NOMO-1 (cell line): Measurements from ENCODE around the gene NUP210L.

ENCODE experiments used
- DNase-seq, 2 experiments: peaks; one replicate each; lab custom pipeline; 2025; ENCODE audit not compliant: unreplicated experiment in 2 of 2; lab: John Stamatoyannopoulos, UW

The NUP210L gene

GRCh38 chr1:153968972-153969371 lies 185.9 kb downstream of the NUP210L start:
- DNase-seq: no peak

GRCh38 chr1:153968408-153968807 lies 186.5 kb downstream of the NUP210L start:
- no peak for DNase-seq

- no peak for DNase-seq
Observed at GRCh38 chr1:153968000-153968363, 186.9 kb downstream of the NUP210L start.

- DNase-seq: peak; percentile 97 to 98
Observed at GRCh38 chr1:153967107-153967999, 187.5 kb downstream of the NUP210L start, which contains the start of gene CREB3L4. TSS of gene CREB3L4 (plus strand) at chr1:153967902. CDS start at chr1:153968526, 624 bp downstream.

GRCh38 chr1:153963850-153964331 lies 191.0 kb downstream of the NUP210L start:
- DNase-seq: no peak

- DNase-seq: peak; percentile 90 to 91
Observed at GRCh38 chr1:153963030-153963849, 191.6 kb downstream of the NUP210L start, which contains the start of gene SLC39A1. TSS of gene SLC39A1 (minus strand) at chr1:153963537. CDS start at chr1:153962715, 822 bp downstream.

- DNase-seq: no peak
Observed at GRCh38 chr1:153962088-153963029, 192.5 kb downstream of the NUP210L start.

GRCh38 chr1:153961421-153961820 lies 193.5 kb downstream of the NUP210L start:
- DNase-seq: no peak

GRCh38 chr1:153960206-153960605 lies 194.7 kb downstream of the NUP210L start:
- no peak for DNase-seq

- DNase-seq: no peak
Observed at GRCh38 chr1:153959454-153959853, 195.4 kb downstream of the NUP210L start.

- no peak for DNase-seq
Observed at GRCh38 chr1:153958961-153959260, 196.0 kb downstream of the NUP210L start.

GRCh38 chr1:153958111-153958960 lies 196.5 kb downstream of the NUP210L start, which contains the start of gene CRTC2:
TSS of gene CRTC2 (minus strand) at chr1:153958612. CDS start at chr1:153958497, 115 bp downstream.
- DNase-seq: peak; percentile 94 to 99

GRCh38 chr1:153957744-153958110 lies 197.1 kb downstream of the NUP210L start:
- DNase-seq: peak in 1 of 2 experiments; percentile 41

GRCh38 chr1:153956997-153957715 lies 197.7 kb downstream of the NUP210L start:
- DNase-seq: no peak

- no peak for DNase-seq
Observed at GRCh38 chr1:153954826-153955225, 200.0 kb downstream of the NUP210L start.

GRCh38 chr1:153953859-153954365 lies 201.0 kb downstream of the NUP210L start:
- DNase-seq: no peak

- no peak for DNase-seq
Observed at GRCh38 chr1:153951801-153952200, 203.1 kb downstream of the NUP210L start.

- DNase-seq: no peak
Observed at GRCh38 chr1:153951183-153951582, 203.7 kb downstream of the NUP210L start.
